NCI-H1105 (cell line): ENCODE results near the gene PIP5KL1.

ENCODE experiments used
- DNase-seq: peaks from one replicate; lab custom pipeline; 2025; lab: John Stamatoyannopoulos, UW

PIP5KL1 gene

GRCh38 chr9:127871531-127871930, 59.0 kb downstream of the PIP5KL1 start:
- no peak for DNase-seq

- DNase-seq = no peak
Observed at GRCh38 chr9:127870887-127871286, 59.7 kb downstream of the PIP5KL1 start.
